GM23338 (cell line): ENCODE data around the gene PCLO. TPM values are rescaled to one million over a fixed set of nuclear protein-coding genes. Genes with fewer than 3 reads are reported as not detected.
A peak's percentile ranks its signal among the peaks of the same experiment; 100 is the strongest.

Source experiments
- ATAC-seq: fragments of 200-7000 bp; cut with Tn5 transposase; 3 replicates; pipeline ENCODE4 v1.9.1; 2020
- DNase-seq: peaks from one replicate; pipeline ENCODE4 v3.0.0-alpha.2; 2015; ENCODE audit warnings: low spot score
- H2AFZ ChIP-seq: fragments of 200-600 bp; sonication (generic); 2 replicates; pipeline ENCODE4 v1.8.0; 2016; ENCODE audit warnings: antibody characterized with exemption, mild to moderate bottlenecking, moderate library complexity
- H3F3A ChIP-seq: fragments of 200-600 bp; sonication (generic); replicated peaks from 2 replicates; pipeline ENCODE4 v1.8.0; 2017; ENCODE audit warnings: antibody characterized with exemption, mixed run types, low read depth
- H3K27ac ChIP-seq: fragments of 200-600 bp; sonication (generic); 2 replicates; pipeline ENCODE4 v1.6.1; 2016; ENCODE audit warnings: low read depth
- H3K27me3 ChIP-seq: fragments of 200-600 bp; sonication (generic); 2 replicates; pipeline ENCODE4 v1.8.0; 2016; ENCODE audit warnings: mild to moderate bottlenecking, mixed run types, moderate library complexity; ENCODE audit not compliant: insufficient read depth
- H3K36me3 ChIP-seq: fragments of 200-600 bp; sonication (generic); 2 replicates; pipeline ENCODE4 v1.8.0; 2016; ENCODE audit warnings: mild to moderate bottlenecking; ENCODE audit not compliant: insufficient read depth
- H3K4me1 ChIP-seq: fragments of 200-600 bp; sonication (generic); 2 replicates; pipeline ENCODE4 v1.8.0; 2016; ENCODE audit warnings: mild to moderate bottlenecking, moderate library complexity; ENCODE audit not compliant: insufficient read depth
- H3K4me2 ChIP-seq: fragments of 200-600 bp; sonication (generic); 2 replicates; pipeline ENCODE4 v1.7.1; 2017; ENCODE audit warnings: mixed run types
- H3K4me3 ChIP-seq: fragments of 200-600 bp; sonication (generic); 2 replicates; pipeline ENCODE4 v1.6.1; 2016; ENCODE audit warnings: mixed run types
- H3K79me2 ChIP-seq: fragments of 200-600 bp; sonication (generic); replicated peaks from 2 replicates; pipeline ENCODE4 v1.8.0; 2017; ENCODE audit warnings: mild to moderate bottlenecking; ENCODE audit not compliant: insufficient read depth
- H3K9me2 ChIP-seq: fragments of 200-600 bp; sonication (generic); 2 replicates; pipeline ENCODE4 v1.8.0; 2017; ENCODE audit not compliant: insufficient read depth
- H4K20me1 ChIP-seq: fragments of 200-600 bp; sonication (generic); replicated peaks from 2 replicates; pipeline ENCODE4 v1.8.0; 2017; ENCODE audit warnings: mild to moderate bottlenecking; ENCODE audit not compliant: insufficient read depth
- H3K27ac Mint-ChIP-seq: 2 replicates; pipeline ENCODE4 v1.8.0; 2020; ENCODE audit warnings: inconsistent platforms, mild to moderate bottlenecking, moderate library complexity, mixed read lengths
- H3K27me3 Mint-ChIP-seq: 3 replicates; pipeline ENCODE4 v1.8.0; 2022; ENCODE audit warnings: low read depth, mild to moderate bottlenecking, moderate library complexity, mixed read lengths, inconsistent platforms; ENCODE audit not compliant: insufficient read depth, poor library complexity
- H3K36me3 Mint-ChIP-seq: 3 replicates; pipeline ENCODE4 v1.8.0; 2021; ENCODE audit warnings: low read depth, mild to moderate bottlenecking, inconsistent platforms, moderate library complexity, mixed read lengths
- H3K4me1 Mint-ChIP-seq: 3 replicates; pipeline ENCODE4 v1.8.0; 2020; ENCODE audit warnings: mild to moderate bottlenecking, inconsistent platforms, mixed read lengths
- H3K4me3 Mint-ChIP-seq: 3 replicates; pipeline ENCODE4 v1.8.0; 2021; ENCODE audit warnings: moderate library complexity, mild to moderate bottlenecking, inconsistent platforms, mixed read lengths
- H3K9me3 Mint-ChIP-seq: 3 replicates; pipeline ENCODE4 v1.8.0; 2020; ENCODE audit warnings: moderate library complexity, mild to moderate bottlenecking, inconsistent platforms, mixed read lengths
- CREB1 ChIP-seq: fragments of 250-450 bp; sonication (Bioruptor Pico); IDR thresholded peaks from 2 replicates; pipeline ENCODE4 v1.5.0; 2020; ENCODE audit warnings: low read depth, mild to moderate bottlenecking, moderate library complexity
- EZH2 ChIP-seq: fragments of 200-600 bp; sonication (generic); IDR thresholded peaks from one replicate; pipeline ENCODE4 v1.8.0; 2017; ENCODE audit warnings: antibody characterized with exemption, mild to moderate bottlenecking, low read depth; ENCODE audit not compliant: unreplicated experiment
- EZH2phosphoT487 ChIP-seq: fragments of 200-600 bp; sonication (generic); IDR thresholded peaks from one replicate; pipeline ENCODE4 v1.8.1; 2018; ENCODE audit warnings: antibody characterized with exemption; ENCODE audit not compliant: unreplicated experiment
- JUNB ChIP-seq: IDR thresholded peaks from one replicate; pipeline ENCODE4 v1.6.1; 2016; ENCODE audit warnings: antibody characterized with exemption; ENCODE audit not compliant: unreplicated experiment
- POLR2AphosphoS5 ChIP-seq: IDR thresholded peaks from 2 replicates; pipeline ENCODE4 v1.6.1; 2016; ENCODE audit warnings: antibody characterized with exemption, low read depth
- STAT1 ChIP-seq: IDR thresholded peaks from one replicate; pipeline ENCODE4 v1.6.1; 2016; ENCODE audit warnings: antibody characterized with exemption; ENCODE audit not compliant: unreplicated experiment
- ZNF114 ChIP-seq: fragments of 250-450 bp; sonication (Bioruptor Pico); IDR thresholded peaks from 2 replicates; pipeline ENCODE4 v1.5.0; 2020; ENCODE audit warnings: mild to moderate bottlenecking, moderate library complexity
- ZNF331 ChIP-seq: fragments of 250-450 bp; sonication (Bioruptor Pico); IDR thresholded peaks from 2 replicates; pipeline ENCODE4 v1.5.0; 2020; ENCODE audit warnings: low read depth, mild to moderate bottlenecking, moderate library complexity
- polyA plus RNA-seq: library from polyadenylated mRNA; unstranded; fragments of >200 nt; fragmentation: Nextera tagmentation; extraction: Ambion mirVana; gene quantifications from 2 replicates; pipeline ENCODE4 v1.2.1, GENCODE V29; 2016
- total RNA-seq: library from RNA; depleted of rRNA; stranded (reverse); fragments of >200 nt; shearing (Covaris generic); gene quantifications from 2 replicates; pipeline ENCODE4 v1.2.3, GENCODE V29; 2014
- TF ChIP-seq, protein P1 (sequence below): fragments of 250-450 bp; sonication (Bioruptor Pico); IDR thresholded peaks from 2 replicates; pipeline ENCODE4 v1.5.0; 2020; ENCODE audit warnings: mild to moderate bottlenecking, moderate library complexity
- TF ChIP-seq, protein P2 (sequence below): IDR thresholded peaks from one replicate; pipeline ENCODE4 v1.6.1; 2018; ENCODE audit warnings: antibody characterized with exemption; ENCODE audit not compliant: unreplicated experiment
- TF ChIP-seq, protein P3 (sequence below), 2 experiments: fragments of 200-600 bp in 1 of 2; sonication (generic) in 1 of 2; conservative IDR thresholded peaks; 2 replicates each; pipeline versions ENCODE4 v1.5.1 to v1.6.1; 2016 to 2017; ENCODE audit warnings: antibody characterized with exemption in 2 of 2, low read depth in 2 of 2, mild to moderate bottlenecking in 2 of 2, moderate library complexity in 1 of 2

Gene PCLO
- total and polyA plus RNA-seq, 2 experiments from 2014 or later = 7.4 to 9.1 TPM

- no peak overlapping the region for H2AFZ ChIP-seq
- no peak for DNase-seq
- H3K79me2 ChIP-seq = no peaks in the 10 kb centered on the region
- H3K36me3 ChIP-seq = no peaks in the 10 kb centered on the region
- no peaks in the 10 kb centered on the region for H3K9me2 ChIP-seq
- H3K36me3 Mint-ChIP-seq = no peaks in the 10 kb centered on the region
- H3K4me3 ChIP-seq = no peak overlapping the region
- H3K4me1 ChIP-seq = peaks cover 38% of the 10 kb centered on the region
- peaks cover 29% of the 10 kb centered on the region for H3K4me1 Mint-ChIP-seq
- TF ChIP-seq ZNF331 (no peak), ZNF114 (CRISPR knock-in tag) (no peak), EZH2 (no peak), EZH2phosphoT487 (no peak), POLR2AphosphoS5 (no peak), STAT1 (no peak), CREB1 (CRISPR knock-in tag) (no peak), JUNB (no peak)
- TF ChIP-seq, protein P1, sequence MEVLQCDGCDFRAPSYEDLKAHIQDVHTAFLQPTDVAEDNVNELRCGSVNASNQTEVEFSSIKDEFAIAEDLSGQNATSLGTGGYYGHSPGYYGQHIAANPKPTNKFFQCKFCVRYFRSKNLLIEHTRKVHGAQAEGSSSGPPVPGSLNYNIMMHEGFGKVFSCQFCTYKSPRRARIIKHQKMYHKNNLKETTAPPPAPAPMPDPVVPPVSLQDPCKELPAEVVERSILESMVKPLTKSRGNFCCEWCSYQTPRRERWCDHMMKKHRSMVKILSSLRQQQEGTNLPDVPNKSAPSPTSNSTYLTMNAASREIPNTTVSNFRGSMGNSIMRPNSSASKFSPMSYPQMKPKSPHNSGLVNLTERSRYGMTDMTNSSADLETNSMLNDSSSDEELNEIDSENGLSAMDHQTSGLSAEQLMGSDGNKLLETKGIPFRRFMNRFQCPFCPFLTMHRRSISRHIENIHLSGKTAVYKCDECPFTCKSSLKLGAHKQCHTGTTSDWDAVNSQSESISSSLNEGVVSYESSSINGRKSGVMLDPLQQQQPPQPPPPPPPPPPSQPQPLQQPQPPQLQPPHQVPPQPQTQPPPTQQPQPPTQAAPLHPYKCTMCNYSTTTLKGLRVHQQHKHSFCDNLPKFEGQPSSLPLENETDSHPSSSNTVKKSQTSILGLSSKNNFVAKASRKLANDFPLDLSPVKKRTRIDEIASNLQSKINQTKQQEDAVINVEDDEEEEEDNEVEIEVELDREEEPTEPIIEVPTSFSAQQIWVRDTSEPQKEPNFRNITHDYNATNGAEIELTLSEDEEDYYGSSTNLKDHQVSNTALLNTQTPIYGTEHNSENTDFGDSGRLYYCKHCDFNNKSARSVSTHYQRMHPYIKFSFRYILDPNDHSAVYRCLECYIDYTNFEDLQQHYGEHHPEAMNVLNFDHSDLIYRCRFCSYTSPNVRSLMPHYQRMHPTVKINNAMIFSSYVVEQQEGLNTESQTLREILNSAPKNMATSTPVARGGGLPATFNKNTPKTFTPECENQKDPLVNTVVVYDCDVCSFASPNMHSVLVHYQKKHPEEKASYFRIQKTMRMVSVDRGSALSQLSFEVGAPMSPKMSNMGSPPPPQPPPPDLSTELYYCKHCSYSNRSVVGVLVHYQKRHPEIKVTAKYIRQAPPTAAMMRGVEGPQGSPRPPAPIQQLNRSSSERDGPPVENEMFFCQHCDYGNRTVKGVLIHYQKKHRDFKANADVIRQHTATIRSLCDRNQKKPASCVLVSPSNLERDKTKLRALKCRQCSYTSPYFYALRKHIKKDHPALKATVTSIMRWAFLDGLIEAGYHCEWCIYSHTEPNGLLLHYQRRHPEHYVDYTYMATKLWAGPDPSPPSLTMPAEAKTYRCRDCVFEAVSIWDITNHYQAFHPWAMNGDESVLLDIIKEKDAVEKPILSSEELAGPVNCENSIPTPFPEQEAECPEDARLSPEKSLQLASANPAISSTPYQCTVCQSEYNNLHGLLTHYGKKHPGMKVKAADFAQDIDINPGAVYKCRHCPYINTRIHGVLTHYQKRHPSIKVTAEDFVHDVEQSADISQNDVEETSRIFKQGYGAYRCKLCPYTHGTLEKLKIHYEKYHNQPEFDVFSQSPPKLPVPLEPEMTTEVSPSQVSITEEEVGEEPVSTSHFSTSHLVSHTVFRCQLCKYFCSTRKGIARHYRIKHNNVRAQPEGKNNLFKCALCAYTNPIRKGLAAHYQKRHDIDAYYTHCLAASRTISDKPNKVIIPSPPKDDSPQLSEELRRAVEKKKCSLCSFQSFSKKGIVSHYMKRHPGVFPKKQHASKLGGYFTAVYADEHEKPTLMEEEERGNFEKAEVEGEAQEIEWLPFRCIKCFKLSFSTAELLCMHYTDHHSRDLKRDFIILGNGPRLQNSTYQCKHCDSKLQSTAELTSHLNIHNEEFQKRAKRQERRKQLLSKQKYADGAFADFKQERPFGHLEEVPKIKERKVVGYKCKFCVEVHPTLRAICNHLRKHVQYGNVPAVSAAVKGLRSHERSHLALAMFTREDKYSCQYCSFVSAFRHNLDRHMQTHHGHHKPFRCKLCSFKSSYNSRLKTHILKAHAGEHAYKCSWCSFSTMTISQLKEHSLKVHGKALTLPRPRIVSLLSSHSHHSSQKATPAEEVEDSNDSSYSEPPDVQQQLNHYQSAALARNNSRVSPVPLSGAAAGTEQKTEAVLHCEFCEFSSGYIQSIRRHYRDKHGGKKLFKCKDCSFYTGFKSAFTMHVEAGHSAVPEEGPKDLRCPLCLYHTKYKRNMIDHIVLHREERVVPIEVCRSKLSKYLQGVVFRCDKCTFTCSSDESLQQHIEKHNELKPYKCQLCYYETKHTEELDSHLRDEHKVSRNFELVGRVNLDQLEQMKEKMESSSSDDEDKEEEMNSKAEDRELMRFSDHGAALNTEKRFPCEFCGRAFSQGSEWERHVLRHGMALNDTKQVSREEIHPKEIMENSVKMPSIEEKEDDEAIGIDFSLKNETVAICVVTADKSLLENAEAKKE (CRISPR knock-in tag) = no peak
- TF ChIP-seq, protein P2, sequence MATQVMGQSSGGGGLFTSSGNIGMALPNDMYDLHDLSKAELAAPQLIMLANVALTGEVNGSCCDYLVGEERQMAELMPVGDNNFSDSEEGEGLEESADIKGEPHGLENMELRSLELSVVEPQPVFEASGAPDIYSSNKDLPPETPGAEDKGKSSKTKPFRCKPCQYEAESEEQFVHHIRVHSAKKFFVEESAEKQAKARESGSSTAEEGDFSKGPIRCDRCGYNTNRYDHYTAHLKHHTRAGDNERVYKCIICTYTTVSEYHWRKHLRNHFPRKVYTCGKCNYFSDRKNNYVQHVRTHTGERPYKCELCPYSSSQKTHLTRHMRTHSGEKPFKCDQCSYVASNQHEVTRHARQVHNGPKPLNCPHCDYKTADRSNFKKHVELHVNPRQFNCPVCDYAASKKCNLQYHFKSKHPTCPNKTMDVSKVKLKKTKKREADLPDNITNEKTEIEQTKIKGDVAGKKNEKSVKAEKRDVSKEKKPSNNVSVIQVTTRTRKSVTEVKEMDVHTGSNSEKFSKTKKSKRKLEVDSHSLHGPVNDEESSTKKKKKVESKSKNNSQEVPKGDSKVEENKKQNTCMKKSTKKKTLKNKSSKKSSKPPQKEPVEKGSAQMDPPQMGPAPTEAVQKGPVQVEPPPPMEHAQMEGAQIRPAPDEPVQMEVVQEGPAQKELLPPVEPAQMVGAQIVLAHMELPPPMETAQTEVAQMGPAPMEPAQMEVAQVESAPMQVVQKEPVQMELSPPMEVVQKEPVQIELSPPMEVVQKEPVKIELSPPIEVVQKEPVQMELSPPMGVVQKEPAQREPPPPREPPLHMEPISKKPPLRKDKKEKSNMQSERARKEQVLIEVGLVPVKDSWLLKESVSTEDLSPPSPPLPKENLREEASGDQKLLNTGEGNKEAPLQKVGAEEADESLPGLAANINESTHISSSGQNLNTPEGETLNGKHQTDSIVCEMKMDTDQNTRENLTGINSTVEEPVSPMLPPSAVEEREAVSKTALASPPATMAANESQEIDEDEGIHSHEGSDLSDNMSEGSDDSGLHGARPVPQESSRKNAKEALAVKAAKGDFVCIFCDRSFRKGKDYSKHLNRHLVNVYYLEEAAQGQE = no peak
- TF ChIP-seq, protein P3, sequence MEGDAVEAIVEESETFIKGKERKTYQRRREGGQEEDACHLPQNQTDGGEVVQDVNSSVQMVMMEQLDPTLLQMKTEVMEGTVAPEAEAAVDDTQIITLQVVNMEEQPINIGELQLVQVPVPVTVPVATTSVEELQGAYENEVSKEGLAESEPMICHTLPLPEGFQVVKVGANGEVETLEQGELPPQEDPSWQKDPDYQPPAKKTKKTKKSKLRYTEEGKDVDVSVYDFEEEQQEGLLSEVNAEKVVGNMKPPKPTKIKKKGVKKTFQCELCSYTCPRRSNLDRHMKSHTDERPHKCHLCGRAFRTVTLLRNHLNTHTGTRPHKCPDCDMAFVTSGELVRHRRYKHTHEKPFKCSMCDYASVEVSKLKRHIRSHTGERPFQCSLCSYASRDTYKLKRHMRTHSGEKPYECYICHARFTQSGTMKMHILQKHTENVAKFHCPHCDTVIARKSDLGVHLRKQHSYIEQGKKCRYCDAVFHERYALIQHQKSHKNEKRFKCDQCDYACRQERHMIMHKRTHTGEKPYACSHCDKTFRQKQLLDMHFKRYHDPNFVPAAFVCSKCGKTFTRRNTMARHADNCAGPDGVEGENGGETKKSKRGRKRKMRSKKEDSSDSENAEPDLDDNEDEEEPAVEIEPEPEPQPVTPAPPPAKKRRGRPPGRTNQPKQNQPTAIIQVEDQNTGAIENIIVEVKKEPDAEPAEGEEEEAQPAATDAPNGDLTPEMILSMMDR (conservative IDR thresholded peaks at IDR 0.05; ENCODE audit: low read depth in 2 of 2) = no peak
- H3K27ac ChIP-seq = peak overlapping the region; percentile 64
- no peaks in the 10 kb centered on the region for H3F3A ChIP-seq
- no peak overlapping the region for H3K4me3 Mint-ChIP-seq
- no peak overlapping the region for H3K4me2 ChIP-seq
- ATAC-seq = no peak
- H4K20me1 ChIP-seq = no peaks in the 10 kb centered on the region
- no peaks in the 10 kb centered on the region for H3K9me3 Mint-ChIP-seq
- H3K27me3 ChIP-seq = no peaks in the 10 kb centered on the region
- no peaks in the 10 kb centered on the region for H3K27me3 Mint-ChIP-seq
- H3K27ac Mint-ChIP-seq = no peak overlapping the region
These were observed 19.6 kb downstream of the PCLO start for GRCh38 chr7:83143107-83143506.
